ENCODE measurements around the gene ISG15. TPM values are rescaled to one million over a fixed set of nuclear protein-coding genes. Genes with fewer than 3 reads are reported as not detected.

The ISG15 gene
- total RNA-seq, 1 experiment from 2014 or later = 140 TPM

GRCh38 chr1:982765-983436, 30.4 kb upstream of the ISG15 start:
- TF ChIP-seq ZFX (IDR thresholded peaks at IDR 0.05) (no peak), MAX (IDR thresholded peaks at IDR 0.05) (no peak), CEBPB (IDR thresholded peaks at IDR 0.05; ENCODE audit: low read depth) (no peak), POLR2A (IDR thresholded peaks at IDR 0.05; ENCODE audit: borderline replicate concordance, extremely low read depth, insufficient read depth, insufficient read length) (no peak), REST (IDR thresholded peaks at IDR 0.05; ENCODE audit: low read depth) (no peak), FOSL1 (IDR thresholded peaks at IDR 0.05; ENCODE audit: low read depth) (no peak), POLR2AphosphoS5 (IDR thresholded peaks at IDR 0.05; ENCODE audit: low read depth, low read length) (no peak), RAD21 (IDR thresholded peaks at IDR 0.05; ENCODE audit: low read depth) (no peak), SIN3A (IDR thresholded peaks at IDR 0.05; ENCODE audit: low read depth) (no peak), JUND (IDR thresholded peaks at IDR 0.05) (no peak), ZNF274 (IDR thresholded peaks at IDR 0.05; ENCODE audit: low read depth, low read length) (no peak), SP1 (IDR thresholded peaks at IDR 0.05; ENCODE audit: low read depth) (no peak), YY1 (IDR thresholded peaks at IDR 0.05; ENCODE audit: extremely low read depth, insufficient replicate concordance, low read depth, low read length) (no peak), EZH2phosphoT487 (IDR thresholded peaks at IDR 0.05; ENCODE audit: borderline replicate concordance) (no peak), ELF1 (IDR thresholded peaks at IDR 0.05; ENCODE audit: borderline replicate concordance, low read depth) (no peak), ZBTB33 (IDR thresholded peaks at IDR 0.05; ENCODE audit: extremely low read depth, insufficient replicate concordance, low read length) (no peak)
- peaks cover 2 to 5% of the 10 kb centered on the region in 2 experiments; a peak in 1 of 4 replicates for H3K4me1 ChIP-seq (ENCODE audit: control insufficient read depth in 1 of 2, insufficient read depth in 2 of 2, low read length in 2 of 2)
- no peak overlapping the region for H3K4me3 ChIP-seq (replicated peaks in 1 of 2; ENCODE audit: low read depth in 1 of 2, low read length in 2 of 2)
- H2AFZ ChIP-seq (ENCODE audit: low read depth, low read length, poor library complexity, severe bottlenecking) = no peak overlapping the region
- no peaks in the 10 kb centered on the region for H4K20me1 ChIP-seq (ENCODE audit: insufficient read depth)
- H3K9ac ChIP-seq (ENCODE audit: low read length) = no peak overlapping the region
- ChIA-PET POLR2A (interaction anchor here (1.6 kb wide), 1 partner anchor 81 kb away, joined by 5 read pairs; no protein-coding TSS in a partner anchor), CTCF (interaction anchor here (0.8 to 2.8 kb wide), 2 partner anchors 81 to 309 kb away, joined by 4 to 18 read pairs; no protein-coding TSS in a partner anchor), RAD21 (ENCODE audit: low non-redundant PET in 1 of 2, low total read pairs in 2 of 2, uncharacterized antibody in 2 of 2, unreplicated experiment in 2 of 2) (no interaction called here)
- no peaks in the 10 kb centered on the region for H3K79me2 ChIP-seq (ENCODE audit: insufficient read depth, low read length)
- H3K9me2 ChIP-seq (ENCODE audit: insufficient read depth) = no peaks in the 10 kb centered on the region
- intact Hi-C loops (cut with micrococcal nuclease) = loop anchor here (5.0 kb wide), 1 partner anchor 79 kb away; no protein-coding TSS in a partner anchor
- no peak for DNase-seq (ENCODE audit: low read depth, low spot score)
- no peak overlapping the region for H3K27ac ChIP-seq (ENCODE audit: low read depth, low read length)
- no peak overlapping the region for H3K4me2 ChIP-seq (ENCODE audit: low read length)
- no peaks in the 10 kb centered on the region for H3K9me3 ChIP-seq (ENCODE audit: control insufficient read depth in 1 of 2, insufficient read depth in 1 of 2, low read depth in 1 of 2, low read length in 2 of 2)
- H3K27me3 ChIP-seq (ENCODE audit: insufficient read depth, low read length) = no peaks in the 10 kb centered on the region
- no peaks in the 10 kb centered on the region for H3K36me3 ChIP-seq (ENCODE audit: control insufficient read depth in 1 of 2, insufficient read depth in 2 of 2, low read length in 2 of 2)
- ATAC-seq = no peak
- BruUV-seq (replicated peaks) = no TSS peak
